Measurements from ENCODE around the gene CD79A.

- TF ChIP-seq POLR2A (IDR thresholded peaks at IDR 0.05): no peak
- TF ChIP-seq CTCF (IDR thresholded peaks at IDR 0.05): no peak
These were observed 35.9 kb downstream of the CD79A start for GRCh38 chr19:41912899-41913537.

All from right lobe of liver (tissue), 4 donors.